Gastroesophageal sphincter (tissue), 3 donors: ENCODE results near the gene ZNF546.
"Not testable (repeated sequence)": the region's sequence is repeated elsewhere in the genome, so short reads cannot be mapped to it uniquely, and the experiment has no call there.

Source experiments
- CTCF ChIP-seq, 4 experiments: fragments of 200-600 bp in 2 of 4; fragments of 450-650 bp in 2 of 4; sonication (generic) in 1 of 4; IDR thresholded peaks; one replicate each; pipeline ENCODE4 v1.5.1; 2017 to 2019; ENCODE audit warnings: antibody characterized with exemption in 4 of 4, mild to moderate bottlenecking in 2 of 4, moderate library complexity in 2 of 4
- EP300 ChIP-seq: sonication (generic); formaldehyde crosslinking; IDR thresholded peaks from one replicate; pipeline ENCODE4 v1.6.1; 2017; ENCODE audit warnings: antibody characterized with exemption, mild to moderate bottlenecking
- POLR2A ChIP-seq, 2 donors: fragments of 450-650 bp; IDR thresholded peaks; one replicate each; pipeline ENCODE4 v1.6.1; 2017; ENCODE audit warnings: antibody characterized with exemption in 2 of 2, mild to moderate bottlenecking in 2 of 2, moderate library complexity in 1 of 2
- POLR2AphosphoS5 ChIP-seq: sonication (generic); formaldehyde crosslinking; IDR thresholded peaks from one replicate; pipeline ENCODE4 v1.6.1; 2017; ENCODE audit warnings: antibody characterized with exemption

- not testable (repeated sequence) for TF ChIP-seq CTCF (IDR thresholded peaks at IDR 0.05); POLR2AphosphoS5; POLR2A (IDR thresholded peaks at IDR 0.05); EP300
Measured at GRCh38 chr19:39958942-39959341, 37.9 kb upstream of the ZNF546 start.
